GM23338 (cell line): ENCODE measurements around the gene METTL6. TPM values are rescaled to one million over a fixed set of nuclear protein-coding genes. Genes with fewer than 3 reads are reported as not detected.

ENCODE experiments used
- ATAC-seq: fragments of 200-7000 bp; cut with Tn5 transposase; 3 replicates; pipeline ENCODE4 v1.9.1; 2020
- DNase-seq: peaks from one replicate; pipeline ENCODE4 v3.0.0-alpha.2; 2015; ENCODE audit warnings: low spot score
- H2AFZ ChIP-seq: fragments of 200-600 bp; sonication (generic); 2 replicates; pipeline ENCODE4 v1.8.0; 2016; ENCODE audit warnings: antibody characterized with exemption, mild to moderate bottlenecking, moderate library complexity
- H3F3A ChIP-seq: fragments of 200-600 bp; sonication (generic); replicated peaks from 2 replicates; pipeline ENCODE4 v1.8.0; 2017; ENCODE audit warnings: antibody characterized with exemption, mixed run types, low read depth
- H3K27ac ChIP-seq: fragments of 200-600 bp; sonication (generic); 2 replicates; pipeline ENCODE4 v1.6.1; 2016; ENCODE audit warnings: low read depth
- H3K27me3 ChIP-seq: fragments of 200-600 bp; sonication (generic); 2 replicates; pipeline ENCODE4 v1.8.0; 2016; ENCODE audit warnings: mild to moderate bottlenecking, mixed run types, moderate library complexity; ENCODE audit not compliant: insufficient read depth
- H3K36me3 ChIP-seq: fragments of 200-600 bp; sonication (generic); 2 replicates; pipeline ENCODE4 v1.8.0; 2016; ENCODE audit warnings: mild to moderate bottlenecking; ENCODE audit not compliant: insufficient read depth
- H3K4me1 ChIP-seq: fragments of 200-600 bp; sonication (generic); 2 replicates; pipeline ENCODE4 v1.8.0; 2016; ENCODE audit warnings: mild to moderate bottlenecking, moderate library complexity; ENCODE audit not compliant: insufficient read depth
- H3K4me2 ChIP-seq: fragments of 200-600 bp; sonication (generic); 2 replicates; pipeline ENCODE4 v1.7.1; 2017; ENCODE audit warnings: mixed run types
- H3K4me3 ChIP-seq: fragments of 200-600 bp; sonication (generic); 2 replicates; pipeline ENCODE4 v1.6.1; 2016; ENCODE audit warnings: mixed run types
- H3K79me2 ChIP-seq: fragments of 200-600 bp; sonication (generic); replicated peaks from 2 replicates; pipeline ENCODE4 v1.8.0; 2017; ENCODE audit warnings: mild to moderate bottlenecking; ENCODE audit not compliant: insufficient read depth
- H3K9me2 ChIP-seq: fragments of 200-600 bp; sonication (generic); 2 replicates; pipeline ENCODE4 v1.8.0; 2017; ENCODE audit not compliant: insufficient read depth
- H4K20me1 ChIP-seq: fragments of 200-600 bp; sonication (generic); replicated peaks from 2 replicates; pipeline ENCODE4 v1.8.0; 2017; ENCODE audit warnings: mild to moderate bottlenecking; ENCODE audit not compliant: insufficient read depth
- H3K27ac Mint-ChIP-seq: 2 replicates; pipeline ENCODE4 v1.8.0; 2020; ENCODE audit warnings: inconsistent platforms, mild to moderate bottlenecking, moderate library complexity, mixed read lengths
- H3K27me3 Mint-ChIP-seq: 3 replicates; pipeline ENCODE4 v1.8.0; 2022; ENCODE audit warnings: low read depth, mild to moderate bottlenecking, moderate library complexity, mixed read lengths, inconsistent platforms; ENCODE audit not compliant: insufficient read depth, poor library complexity
- H3K36me3 Mint-ChIP-seq: 3 replicates; pipeline ENCODE4 v1.8.0; 2021; ENCODE audit warnings: low read depth, mild to moderate bottlenecking, inconsistent platforms, moderate library complexity, mixed read lengths
- H3K4me1 Mint-ChIP-seq: 3 replicates; pipeline ENCODE4 v1.8.0; 2020; ENCODE audit warnings: mild to moderate bottlenecking, inconsistent platforms, mixed read lengths
- H3K4me3 Mint-ChIP-seq: 3 replicates; pipeline ENCODE4 v1.8.0; 2021; ENCODE audit warnings: moderate library complexity, mild to moderate bottlenecking, inconsistent platforms, mixed read lengths
- H3K9me3 Mint-ChIP-seq: 3 replicates; pipeline ENCODE4 v1.8.0; 2020; ENCODE audit warnings: moderate library complexity, mild to moderate bottlenecking, inconsistent platforms, mixed read lengths
- EZH2 ChIP-seq: fragments of 200-600 bp; sonication (generic); IDR thresholded peaks from one replicate; pipeline ENCODE4 v1.8.0; 2017; ENCODE audit warnings: antibody characterized with exemption, mild to moderate bottlenecking, low read depth; ENCODE audit not compliant: unreplicated experiment
- POLR2AphosphoS5 ChIP-seq: IDR thresholded peaks from 2 replicates; pipeline ENCODE4 v1.6.1; 2016; ENCODE audit warnings: antibody characterized with exemption, low read depth
- ZNF114 ChIP-seq: fragments of 250-450 bp; sonication (Bioruptor Pico); IDR thresholded peaks from 2 replicates; pipeline ENCODE4 v1.5.0; 2020; ENCODE audit warnings: mild to moderate bottlenecking, moderate library complexity
- polyA plus RNA-seq: library from polyadenylated mRNA; unstranded; fragments of >200 nt; fragmentation: Nextera tagmentation; extraction: Ambion mirVana; gene quantifications from 2 replicates; pipeline ENCODE4 v1.2.1, GENCODE V29; 2016
- total RNA-seq: library from RNA; depleted of rRNA; stranded (reverse); fragments of >200 nt; shearing (Covaris generic); gene quantifications from 2 replicates; pipeline ENCODE4 v1.2.3, GENCODE V29; 2014
- TF ChIP-seq, protein P1 (sequence below), 2 experiments: fragments of 200-600 bp in 1 of 2; sonication (generic) in 1 of 2; conservative IDR thresholded peaks; 2 replicates each; pipeline versions ENCODE4 v1.5.1 to v1.6.1; 2016 to 2017; ENCODE audit warnings: antibody characterized with exemption in 2 of 2, low read depth in 2 of 2, mild to moderate bottlenecking in 2 of 2, moderate library complexity in 1 of 2
- TF ChIP-seq, protein P2 (sequence below): fragments of 250-450 bp; sonication (Bioruptor Pico); IDR thresholded peaks from 2 replicates; pipeline ENCODE4 v1.5.0; 2020; ENCODE audit warnings: mild to moderate bottlenecking, moderate library complexity
- TF ChIP-seq, protein P3 (sequence below): IDR thresholded peaks from 2 replicates; pipeline ENCODE4 v1.6.1; 2016; ENCODE audit warnings: antibody characterized with exemption

Gene METTL6
- total and polyA plus RNA-seq, 2 experiments from 2014 or later = 15.1 to 17.8 TPM

DNA sequence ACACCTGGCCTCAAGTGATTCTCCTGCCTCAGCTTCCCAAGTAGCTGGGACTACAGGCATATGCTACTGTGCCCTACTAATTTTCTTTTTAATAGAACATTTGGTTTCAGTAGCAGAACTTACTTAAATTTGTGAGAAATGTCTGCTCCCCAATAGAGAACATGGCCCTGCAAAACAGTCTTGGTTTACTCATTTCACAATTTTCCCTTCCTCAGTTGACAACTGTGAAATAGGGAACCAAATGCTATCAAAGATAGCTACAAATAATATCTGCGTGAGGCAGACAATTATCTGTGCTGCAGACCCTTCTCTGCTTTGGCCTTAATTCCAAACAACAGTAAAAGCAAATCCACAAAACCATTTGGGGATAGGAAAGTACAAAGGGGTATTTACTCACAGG is 22.6 kb downstream of the METTL6 start:
- no peak overlapping the region for H3K27ac Mint-ChIP-seq
- no peaks in the 10 kb centered on the region for H3K4me1 Mint-ChIP-seq
- H3K27me3 Mint-ChIP-seq = no peaks in the 10 kb centered on the region

More for the DNA sequence above, 22.6 kb downstream of the METTL6 start:
- Histone ChIP-seq H3K79me2 (no peaks in the 10 kb centered on the region), H3K4me3 (no peak overlapping the region), H2AFZ (no peak overlapping the region), H3K36me3 (no peaks in the 10 kb centered on the region), H3K4me2 (no peak overlapping the region), H4K20me1 (no peaks in the 10 kb centered on the region), H3K4me1 (no peaks in the 10 kb centered on the region), H3K27ac (no peak overlapping the region), H3K9me2 (no peaks in the 10 kb centered on the region), H3K27me3 (no peaks in the 10 kb centered on the region), H3F3A (no peaks in the 10 kb centered on the region)
- ATAC-seq = no peak
- no peaks in the 10 kb centered on the region for H3K9me3 Mint-ChIP-seq
- H3K4me3 Mint-ChIP-seq = no peak overlapping the region
- no peaks in the 10 kb centered on the region for H3K36me3 Mint-ChIP-seq
- no peak for TF ChIP-seq ZNF114 (CRISPR knock-in tag)
- TF ChIP-seq POLR2AphosphoS5 = no peak
- TF ChIP-seq, protein P1, sequence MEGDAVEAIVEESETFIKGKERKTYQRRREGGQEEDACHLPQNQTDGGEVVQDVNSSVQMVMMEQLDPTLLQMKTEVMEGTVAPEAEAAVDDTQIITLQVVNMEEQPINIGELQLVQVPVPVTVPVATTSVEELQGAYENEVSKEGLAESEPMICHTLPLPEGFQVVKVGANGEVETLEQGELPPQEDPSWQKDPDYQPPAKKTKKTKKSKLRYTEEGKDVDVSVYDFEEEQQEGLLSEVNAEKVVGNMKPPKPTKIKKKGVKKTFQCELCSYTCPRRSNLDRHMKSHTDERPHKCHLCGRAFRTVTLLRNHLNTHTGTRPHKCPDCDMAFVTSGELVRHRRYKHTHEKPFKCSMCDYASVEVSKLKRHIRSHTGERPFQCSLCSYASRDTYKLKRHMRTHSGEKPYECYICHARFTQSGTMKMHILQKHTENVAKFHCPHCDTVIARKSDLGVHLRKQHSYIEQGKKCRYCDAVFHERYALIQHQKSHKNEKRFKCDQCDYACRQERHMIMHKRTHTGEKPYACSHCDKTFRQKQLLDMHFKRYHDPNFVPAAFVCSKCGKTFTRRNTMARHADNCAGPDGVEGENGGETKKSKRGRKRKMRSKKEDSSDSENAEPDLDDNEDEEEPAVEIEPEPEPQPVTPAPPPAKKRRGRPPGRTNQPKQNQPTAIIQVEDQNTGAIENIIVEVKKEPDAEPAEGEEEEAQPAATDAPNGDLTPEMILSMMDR (conservative IDR thresholded peaks at IDR 0.05; ENCODE audit: low read depth in 2 of 2) = no peak
- no peak for TF ChIP-seq EZH2
- TF ChIP-seq, protein P2, sequence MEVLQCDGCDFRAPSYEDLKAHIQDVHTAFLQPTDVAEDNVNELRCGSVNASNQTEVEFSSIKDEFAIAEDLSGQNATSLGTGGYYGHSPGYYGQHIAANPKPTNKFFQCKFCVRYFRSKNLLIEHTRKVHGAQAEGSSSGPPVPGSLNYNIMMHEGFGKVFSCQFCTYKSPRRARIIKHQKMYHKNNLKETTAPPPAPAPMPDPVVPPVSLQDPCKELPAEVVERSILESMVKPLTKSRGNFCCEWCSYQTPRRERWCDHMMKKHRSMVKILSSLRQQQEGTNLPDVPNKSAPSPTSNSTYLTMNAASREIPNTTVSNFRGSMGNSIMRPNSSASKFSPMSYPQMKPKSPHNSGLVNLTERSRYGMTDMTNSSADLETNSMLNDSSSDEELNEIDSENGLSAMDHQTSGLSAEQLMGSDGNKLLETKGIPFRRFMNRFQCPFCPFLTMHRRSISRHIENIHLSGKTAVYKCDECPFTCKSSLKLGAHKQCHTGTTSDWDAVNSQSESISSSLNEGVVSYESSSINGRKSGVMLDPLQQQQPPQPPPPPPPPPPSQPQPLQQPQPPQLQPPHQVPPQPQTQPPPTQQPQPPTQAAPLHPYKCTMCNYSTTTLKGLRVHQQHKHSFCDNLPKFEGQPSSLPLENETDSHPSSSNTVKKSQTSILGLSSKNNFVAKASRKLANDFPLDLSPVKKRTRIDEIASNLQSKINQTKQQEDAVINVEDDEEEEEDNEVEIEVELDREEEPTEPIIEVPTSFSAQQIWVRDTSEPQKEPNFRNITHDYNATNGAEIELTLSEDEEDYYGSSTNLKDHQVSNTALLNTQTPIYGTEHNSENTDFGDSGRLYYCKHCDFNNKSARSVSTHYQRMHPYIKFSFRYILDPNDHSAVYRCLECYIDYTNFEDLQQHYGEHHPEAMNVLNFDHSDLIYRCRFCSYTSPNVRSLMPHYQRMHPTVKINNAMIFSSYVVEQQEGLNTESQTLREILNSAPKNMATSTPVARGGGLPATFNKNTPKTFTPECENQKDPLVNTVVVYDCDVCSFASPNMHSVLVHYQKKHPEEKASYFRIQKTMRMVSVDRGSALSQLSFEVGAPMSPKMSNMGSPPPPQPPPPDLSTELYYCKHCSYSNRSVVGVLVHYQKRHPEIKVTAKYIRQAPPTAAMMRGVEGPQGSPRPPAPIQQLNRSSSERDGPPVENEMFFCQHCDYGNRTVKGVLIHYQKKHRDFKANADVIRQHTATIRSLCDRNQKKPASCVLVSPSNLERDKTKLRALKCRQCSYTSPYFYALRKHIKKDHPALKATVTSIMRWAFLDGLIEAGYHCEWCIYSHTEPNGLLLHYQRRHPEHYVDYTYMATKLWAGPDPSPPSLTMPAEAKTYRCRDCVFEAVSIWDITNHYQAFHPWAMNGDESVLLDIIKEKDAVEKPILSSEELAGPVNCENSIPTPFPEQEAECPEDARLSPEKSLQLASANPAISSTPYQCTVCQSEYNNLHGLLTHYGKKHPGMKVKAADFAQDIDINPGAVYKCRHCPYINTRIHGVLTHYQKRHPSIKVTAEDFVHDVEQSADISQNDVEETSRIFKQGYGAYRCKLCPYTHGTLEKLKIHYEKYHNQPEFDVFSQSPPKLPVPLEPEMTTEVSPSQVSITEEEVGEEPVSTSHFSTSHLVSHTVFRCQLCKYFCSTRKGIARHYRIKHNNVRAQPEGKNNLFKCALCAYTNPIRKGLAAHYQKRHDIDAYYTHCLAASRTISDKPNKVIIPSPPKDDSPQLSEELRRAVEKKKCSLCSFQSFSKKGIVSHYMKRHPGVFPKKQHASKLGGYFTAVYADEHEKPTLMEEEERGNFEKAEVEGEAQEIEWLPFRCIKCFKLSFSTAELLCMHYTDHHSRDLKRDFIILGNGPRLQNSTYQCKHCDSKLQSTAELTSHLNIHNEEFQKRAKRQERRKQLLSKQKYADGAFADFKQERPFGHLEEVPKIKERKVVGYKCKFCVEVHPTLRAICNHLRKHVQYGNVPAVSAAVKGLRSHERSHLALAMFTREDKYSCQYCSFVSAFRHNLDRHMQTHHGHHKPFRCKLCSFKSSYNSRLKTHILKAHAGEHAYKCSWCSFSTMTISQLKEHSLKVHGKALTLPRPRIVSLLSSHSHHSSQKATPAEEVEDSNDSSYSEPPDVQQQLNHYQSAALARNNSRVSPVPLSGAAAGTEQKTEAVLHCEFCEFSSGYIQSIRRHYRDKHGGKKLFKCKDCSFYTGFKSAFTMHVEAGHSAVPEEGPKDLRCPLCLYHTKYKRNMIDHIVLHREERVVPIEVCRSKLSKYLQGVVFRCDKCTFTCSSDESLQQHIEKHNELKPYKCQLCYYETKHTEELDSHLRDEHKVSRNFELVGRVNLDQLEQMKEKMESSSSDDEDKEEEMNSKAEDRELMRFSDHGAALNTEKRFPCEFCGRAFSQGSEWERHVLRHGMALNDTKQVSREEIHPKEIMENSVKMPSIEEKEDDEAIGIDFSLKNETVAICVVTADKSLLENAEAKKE = no peak
- TF ChIP-seq, protein P3, sequence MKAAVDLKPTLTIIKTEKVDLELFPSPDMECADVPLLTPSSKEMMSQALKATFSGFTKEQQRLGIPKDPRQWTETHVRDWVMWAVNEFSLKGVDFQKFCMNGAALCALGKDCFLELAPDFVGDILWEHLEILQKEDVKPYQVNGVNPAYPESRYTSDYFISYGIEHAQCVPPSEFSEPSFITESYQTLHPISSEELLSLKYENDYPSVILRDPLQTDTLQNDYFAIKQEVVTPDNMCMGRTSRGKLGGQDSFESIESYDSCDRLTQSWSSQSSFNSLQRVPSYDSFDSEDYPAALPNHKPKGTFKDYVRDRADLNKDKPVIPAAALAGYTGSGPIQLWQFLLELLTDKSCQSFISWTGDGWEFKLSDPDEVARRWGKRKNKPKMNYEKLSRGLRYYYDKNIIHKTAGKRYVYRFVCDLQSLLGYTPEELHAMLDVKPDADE = no peak
- DNase-seq = no peak
